Stimulated activated CD8-positive, alpha-beta memory T cell treated with anti-CD3 and anti-CD28 coated beads, Interleukin-15, amount 100 ng/mL, for 1 hour (primary cell): ENCODE data around the gene BBC3.

Source experiments
- DNase-seq: peaks from one replicate; pipeline ENCODE4 v3.0.0-alpha.2; 2020; ENCODE audit warnings: low read depth

BBC3 gene

DNA sequence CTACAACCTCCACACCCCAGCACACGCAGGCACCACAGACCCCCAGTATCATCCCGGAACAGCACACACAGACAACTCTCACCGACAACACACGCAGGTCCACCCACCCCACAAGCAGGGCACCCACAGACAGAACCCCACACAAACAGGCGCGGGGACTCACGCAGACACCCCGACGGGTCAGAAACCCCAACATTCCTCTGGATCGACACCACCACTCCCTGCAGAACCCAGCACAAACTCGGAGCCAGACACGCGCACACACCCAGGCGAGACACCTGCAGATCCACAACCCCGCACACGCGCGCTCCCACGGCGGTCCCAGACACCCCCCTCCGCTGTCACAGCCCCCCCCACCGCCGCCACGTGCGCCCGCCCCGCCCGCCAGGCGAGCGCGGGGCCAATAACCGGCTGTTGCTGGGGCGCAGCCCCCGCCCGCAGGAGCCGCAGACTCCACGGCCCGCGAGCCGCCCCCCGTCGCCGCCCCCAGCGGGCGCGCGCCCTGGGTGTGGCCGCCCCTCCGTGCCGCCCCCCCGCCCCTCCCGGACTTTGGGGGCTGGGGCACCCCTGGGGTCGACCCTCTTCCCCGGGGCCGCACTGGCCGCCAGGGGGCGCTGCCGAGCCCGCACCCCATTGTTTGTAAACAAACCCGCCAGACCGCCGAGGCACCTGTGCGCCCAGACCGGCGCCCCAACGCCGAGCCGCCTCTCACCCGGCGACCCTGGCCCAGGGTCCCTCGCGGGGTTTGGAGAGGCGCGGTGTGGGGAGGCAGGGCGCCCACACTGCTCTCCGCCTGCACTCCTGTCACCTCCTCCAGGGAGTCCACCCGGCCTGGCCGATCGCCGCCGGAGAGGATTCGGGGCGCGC, 712 bp downstream of the BBC3 start:
- peak; percentile 62 for DNase-seq

DNA sequence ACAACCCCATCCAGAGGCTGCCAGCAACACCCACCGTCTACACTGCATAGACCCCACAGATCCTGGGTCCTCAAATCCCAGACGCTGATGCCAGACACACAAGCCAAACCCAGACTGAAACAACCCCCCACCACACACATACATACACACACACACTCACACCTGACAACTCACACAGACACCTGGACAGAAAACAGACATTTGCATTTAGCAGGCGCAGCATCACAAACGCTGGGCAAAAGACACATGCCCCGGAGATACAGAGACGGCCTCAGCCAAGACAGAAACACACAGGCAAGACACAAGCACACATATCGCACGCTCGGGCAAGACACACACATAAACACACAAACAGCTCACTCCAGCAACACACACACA, 1.3 kb downstream of the BBC3 start:
- no peak for DNase-seq

- DNase-seq: no peak
These were observed 1.9 kb downstream of the BBC3 start for GRCh38 chr19:47228937-47229675.

- no peak for DNase-seq
These were observed 2.6 kb downstream of the BBC3 start for GRCh38 chr19:47228168-47228936.

GRCh38 chr19:47227352-47228167, 3.4 kb downstream of the BBC3 start:
- DNase-seq: no peak

DNA sequence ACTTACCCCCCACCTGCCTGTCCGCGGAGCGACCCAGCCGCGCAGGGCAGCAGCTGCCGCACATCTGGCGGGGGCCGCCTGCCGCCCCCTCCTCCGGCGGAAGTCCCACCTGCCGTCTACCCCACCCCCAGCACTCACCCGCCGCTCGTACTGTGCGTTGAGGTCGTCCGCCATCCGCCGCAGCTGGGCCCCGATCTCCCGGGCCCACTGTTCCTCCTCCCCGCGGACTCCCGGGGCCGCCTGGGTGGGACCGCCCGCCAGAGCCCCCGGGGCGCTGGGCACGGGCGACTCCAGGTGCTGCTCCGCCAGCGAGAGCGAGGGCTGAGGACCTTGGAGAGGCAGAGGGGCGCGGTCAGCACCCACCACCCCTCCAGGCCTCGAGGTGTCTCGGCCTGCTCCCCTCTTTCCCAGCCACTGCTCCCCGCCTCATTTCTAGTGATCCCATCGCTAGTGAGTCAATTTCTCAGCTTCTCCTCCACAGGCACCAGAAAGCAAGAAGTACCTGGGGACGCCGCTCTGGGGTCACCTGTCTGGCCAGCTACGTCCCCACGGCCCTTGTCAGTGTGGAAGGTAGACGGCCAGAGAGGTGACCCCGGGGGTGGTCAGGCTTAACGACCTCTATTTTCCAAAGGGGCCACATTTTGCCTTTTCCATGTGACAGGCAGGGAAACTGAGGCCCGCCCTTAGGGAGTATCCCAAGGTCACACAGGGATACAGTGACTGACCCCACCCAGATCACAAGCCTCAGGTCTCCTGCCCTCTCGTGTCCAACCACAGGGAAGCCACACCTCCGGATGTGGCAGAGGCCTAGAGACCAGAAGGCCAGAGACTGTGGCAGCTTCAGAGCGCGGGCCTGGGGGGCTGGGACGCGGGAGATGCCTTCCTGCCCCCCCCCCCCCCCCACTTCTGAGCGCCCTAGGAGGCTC, 4.3 kb downstream of the BBC3 start:
- no peak for DNase-seq

- DNase-seq: peak; percentile 75
These were observed 5.1 kb downstream of the BBC3 start for GRCh38 chr19:47225746-47226425.

DNA sequence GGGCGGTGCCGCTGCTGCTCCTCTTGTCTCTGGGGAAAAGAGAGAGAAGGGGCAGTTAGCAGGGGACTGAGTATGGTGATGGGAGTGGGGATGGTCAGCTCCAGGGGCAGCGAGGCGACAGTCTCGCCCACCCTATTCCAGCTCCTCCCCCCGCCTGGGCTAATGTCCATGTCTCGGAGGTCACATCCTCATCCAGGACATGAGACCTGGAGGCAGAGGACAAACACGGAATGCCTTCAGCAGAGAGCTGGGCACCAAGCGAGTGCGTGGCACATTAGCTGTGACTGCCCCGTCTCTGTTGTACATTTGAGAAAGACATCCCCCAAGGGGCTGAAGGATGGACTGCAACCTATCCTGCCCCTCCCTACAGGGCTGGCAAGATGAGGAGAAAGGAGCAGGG, 9.1 kb downstream of the BBC3 start:
- DNase-seq: no peak

DNA sequence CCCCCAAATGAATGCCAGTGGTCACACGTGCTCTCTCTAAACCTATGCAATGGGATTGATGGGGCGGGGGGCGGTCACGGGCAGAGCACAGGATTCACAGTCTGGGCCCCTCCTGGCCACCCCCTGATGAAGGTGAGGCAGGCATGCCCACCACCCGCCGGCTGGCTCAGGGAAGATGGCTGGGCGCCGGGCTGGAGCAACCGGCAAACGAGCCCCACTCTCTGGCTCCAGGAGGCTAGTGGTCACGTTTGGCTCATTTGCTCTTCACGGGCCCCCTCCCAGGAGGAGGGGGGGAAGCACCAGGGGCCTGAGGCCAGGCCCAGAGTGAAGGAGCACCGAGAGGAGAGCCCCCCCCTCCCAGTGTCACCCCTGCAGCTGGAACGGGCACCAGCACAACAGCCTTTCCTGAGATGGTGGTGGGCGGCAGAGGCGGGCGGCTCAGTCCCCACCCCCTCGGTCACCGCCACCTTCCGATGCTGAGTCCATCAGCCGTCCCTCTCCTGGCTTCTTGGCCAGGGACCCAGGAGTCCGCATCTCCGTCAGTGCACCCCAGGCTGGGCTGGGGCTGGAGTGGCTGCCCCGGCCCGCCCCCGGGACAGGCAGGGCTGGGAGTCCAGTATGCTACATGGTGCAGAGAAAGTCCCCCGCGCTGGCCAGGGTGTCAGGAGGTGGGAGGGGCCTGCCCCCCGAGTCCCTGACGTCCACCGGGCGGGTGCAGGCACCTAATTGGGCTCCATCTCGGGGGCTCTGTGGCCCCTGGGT, 9.7 kb downstream of the BBC3 start:
- no peak for DNase-seq

DNA sequence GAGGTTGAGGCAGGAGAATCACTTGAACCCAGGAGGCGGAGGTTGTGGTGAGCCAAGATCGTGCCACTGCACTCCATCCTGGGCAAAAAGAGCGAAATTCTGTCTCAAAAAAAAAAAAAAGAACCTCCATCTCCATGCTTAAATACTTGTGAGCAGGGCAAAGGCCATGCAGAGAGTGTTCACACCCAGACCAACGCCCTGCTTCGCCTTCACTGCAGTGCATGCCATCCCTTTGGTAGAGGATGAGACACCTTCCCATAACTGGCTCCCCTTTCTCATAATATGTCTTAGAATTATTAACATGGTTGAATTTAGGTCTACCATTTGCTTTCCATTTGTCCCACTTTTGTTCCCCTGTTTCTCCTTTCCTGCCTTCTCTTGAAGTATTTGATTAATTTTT, 15.4 kb downstream of the BBC3 start:
- DNase-seq: no peak

DNA sequence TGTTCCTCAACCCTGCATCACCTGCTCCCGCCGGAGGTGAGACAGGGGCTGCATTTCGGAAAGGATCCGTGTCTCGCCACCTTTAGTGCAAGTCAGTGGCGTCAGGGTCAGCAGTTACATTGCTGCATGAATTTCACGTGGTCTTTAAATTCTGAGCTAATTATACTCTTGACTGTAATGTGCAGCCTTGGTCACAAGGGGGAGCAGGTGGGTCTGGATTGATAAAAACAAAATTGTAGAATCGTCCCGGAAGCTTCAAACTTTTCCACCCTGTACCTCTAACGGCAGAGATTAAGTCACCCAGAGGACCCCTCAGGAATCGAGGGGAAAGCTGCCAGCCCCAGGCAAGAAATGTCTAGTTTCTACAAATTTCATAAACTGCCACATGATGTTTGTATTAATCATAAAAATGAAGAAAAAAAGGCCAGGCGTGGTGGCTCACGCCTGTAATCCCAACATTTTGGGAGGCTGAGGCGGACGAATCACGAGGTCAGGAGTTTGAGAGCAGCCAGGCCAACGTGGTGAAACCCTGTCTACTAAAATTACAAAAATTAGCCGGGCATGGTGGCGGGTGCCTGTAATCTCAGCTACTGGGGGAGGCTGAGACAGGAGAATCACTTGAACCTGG, 20.2 kb downstream of the BBC3 start:
- peak; percentile 68 for DNase-seq

DNA sequence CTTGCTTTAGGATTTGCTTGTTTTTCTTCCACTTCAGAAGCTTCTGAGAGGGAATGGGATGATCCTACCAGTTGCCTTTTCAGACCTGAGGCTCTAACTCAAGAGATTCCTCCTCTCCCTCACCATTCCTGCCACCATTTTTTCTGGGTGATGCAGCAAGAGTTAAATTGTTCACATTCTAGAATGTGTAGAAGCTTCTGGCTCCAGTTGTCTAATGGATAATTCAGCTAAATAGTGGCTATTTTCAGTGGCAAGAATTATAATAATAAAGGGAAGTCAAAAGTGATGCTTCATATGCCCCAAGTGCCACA, 20.9 kb downstream of the BBC3 start:
- DNase-seq: no peak

DNA sequence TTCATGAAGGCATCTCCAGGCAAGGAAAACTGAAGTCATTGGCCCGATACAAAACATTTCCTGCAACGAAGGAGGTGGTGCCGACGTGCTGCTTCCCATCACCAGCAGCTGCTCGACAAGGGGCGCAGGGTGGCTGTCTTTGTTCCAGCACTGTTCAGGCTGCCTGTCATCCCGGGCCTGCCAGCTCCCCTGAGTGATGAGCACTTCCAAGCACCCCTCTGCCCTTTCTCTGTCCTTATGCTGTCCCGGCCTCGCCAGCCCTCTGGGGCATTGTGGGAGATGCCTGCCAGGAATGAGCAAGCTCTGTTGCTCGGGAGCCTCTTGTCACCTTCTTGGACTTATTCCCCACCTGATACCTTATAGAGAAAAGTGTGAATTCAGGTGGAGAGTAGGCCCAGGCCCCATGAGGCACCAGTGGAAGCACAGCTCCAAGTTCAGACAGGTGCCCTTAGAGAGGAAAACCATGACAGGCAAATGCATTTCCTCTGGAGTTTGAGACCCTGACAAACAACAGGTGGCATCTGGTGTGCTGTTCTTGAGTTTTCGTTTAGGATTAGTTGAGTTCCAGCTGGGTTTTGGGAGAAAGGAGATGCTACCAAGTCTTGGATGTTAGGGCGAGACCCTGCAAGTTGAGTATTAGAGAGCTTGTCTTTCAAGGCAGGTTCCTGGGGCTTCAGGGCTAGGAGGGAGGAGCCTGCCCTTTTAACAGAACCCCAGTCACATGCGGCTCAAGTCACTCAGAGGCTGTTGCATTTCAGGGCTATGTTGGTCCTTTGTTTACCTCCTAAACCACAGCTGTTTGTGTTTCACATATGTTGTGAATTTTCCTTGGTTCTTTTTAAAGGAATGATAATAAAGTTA, 21.4 kb downstream of the BBC3 start:
- no peak for DNase-seq

GRCh38 chr19:47203254-47203653, 27.7 kb downstream of the BBC3 start:
- DNase-seq: no peak

DNA sequence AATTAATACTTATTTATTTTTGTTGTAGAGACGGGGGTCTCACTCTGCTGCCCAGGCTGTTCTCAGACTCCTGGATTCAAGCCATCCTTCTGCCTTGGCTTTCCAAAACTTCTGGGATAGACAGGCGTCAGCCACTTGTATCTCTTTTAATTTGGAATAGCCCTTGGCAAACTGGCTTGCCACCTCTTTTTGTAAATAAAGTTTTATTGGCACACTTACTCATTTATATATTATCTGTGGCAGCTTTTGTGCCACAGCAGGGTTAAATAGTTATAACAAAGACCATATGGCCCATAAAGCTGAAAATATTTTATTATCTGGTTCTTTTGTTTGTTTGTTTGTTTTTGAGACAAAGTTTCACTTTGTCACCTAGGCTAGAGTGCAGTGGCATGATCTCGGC, 30.5 kb downstream of the BBC3 start:
- DNase-seq: no peak

GRCh38 chr19:47197141-47197540, 33.9 kb downstream of the BBC3 start:
- no peak for DNase-seq

DNA sequence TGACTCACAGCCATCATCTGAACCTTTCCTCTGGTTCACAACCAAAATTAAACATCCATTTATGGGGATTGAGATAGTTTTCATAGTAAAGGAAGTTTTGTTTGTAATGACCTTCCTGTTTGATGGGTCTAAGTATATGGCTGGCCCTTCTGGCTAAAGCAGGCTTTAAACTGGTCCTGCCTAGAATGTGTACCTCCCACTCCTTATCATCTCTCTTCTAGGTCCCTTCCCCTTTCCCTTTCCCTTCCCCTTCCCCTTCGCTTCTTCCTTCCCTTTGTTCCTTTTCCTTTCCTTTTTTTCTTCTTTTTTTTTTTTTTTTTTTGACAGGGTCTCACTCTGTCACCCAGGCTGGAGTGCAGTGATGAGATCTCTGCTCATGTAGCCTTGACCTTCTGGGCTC, 35.6 kb downstream of the BBC3 start:
- DNase-seq: no peak

- DNase-seq: no peak
These were observed 40.8 kb downstream of the BBC3 start for GRCh38 chr19:47190167-47190727.
